PC-3 (cell line): Measurements from ENCODE around the gene ACTR3C. TPM values are rescaled to one million over a fixed set of nuclear protein-coding genes. Genes with fewer than 3 reads are reported as not detected.

Experiments
- ATAC-seq: fragments of 200-7000 bp; cut with Tn5 transposase; 2 replicates; pipeline ENCODE4 v1.9.1; 2020; ENCODE audit warnings: mild to moderate bottlenecking, moderate library complexity
- BruUV-seq: library from RNA; stranded (reverse); fragments of 400-500 nt; replicated peaks from 2 replicates; lab custom pipeline; 2021; lab: Mats Ljungman, UMichigan
- CTCF ChIA-PET: fragments of 300-600 bp; sonication (Branson Sonifier 250); formaldehyde crosslinking; loops from one replicate; lab custom pipeline; 2022; ENCODE audit warnings: antibody characterized with exemption; lab: Charles Lee
- POLR2A ChIA-PET: fragments of 300-600 bp; sonication (Branson Sonifier 250); formaldehyde crosslinking; loops from one replicate; lab custom pipeline; 2022; ENCODE audit warnings: antibody characterized with exemption; ENCODE audit not compliant: unreplicated experiment; lab: Charles Lee
- DNase-seq: peaks from one replicate; pipeline ENCODE4 v3.0.0-alpha.2; 2015
- H2AFZ ChIP-seq: fragments of 300-600 bp; sonication (generic); 2 replicates; pipeline ENCODE4 v1.6.0; 2016; ENCODE audit warnings: antibody characterized with exemption, low read length
- H3F3A ChIP-seq: fragments of 300-600 bp; sonication (generic); one replicate; pipeline ENCODE4 v1.6.0; 2017; ENCODE audit warnings: antibody characterized with exemption, low read length, control low read depth, mild to moderate bottlenecking; ENCODE audit not compliant: unreplicated experiment
- H3K27ac ChIP-seq: fragments of 300-600 bp; sonication (generic); 2 replicates; pipeline ENCODE4 v1.5.1; 2016; ENCODE audit warnings: mild to moderate bottlenecking, low read length
- H3K27me3 ChIP-seq: fragments of 300-600 bp; sonication (generic); 2 replicates; pipeline ENCODE4 v1.6.1; 2016; ENCODE audit warnings: low read length, mixed read lengths
- H3K36me3 ChIP-seq: fragments of 300-600 bp; sonication (generic); 2 replicates; pipeline ENCODE4 v1.6.1; 2016; ENCODE audit warnings: low read depth, mixed run types, low read length, mixed read lengths
- H3K4me1 ChIP-seq: fragments of 300-600 bp; sonication (generic); 2 replicates; pipeline ENCODE4 v1.5.1; 2016; ENCODE audit warnings: low read length; ENCODE audit not compliant: insufficient read depth
- H3K4me2 ChIP-seq: fragments of 300-600 bp; sonication (generic); 2 replicates; pipeline ENCODE4 v1.6.0; 2016; ENCODE audit warnings: low read length
- H3K4me3 ChIP-seq: fragments of 300-600 bp; sonication (generic); 2 replicates; pipeline ENCODE4 v1.5.1; 2016; ENCODE audit warnings: mild to moderate bottlenecking, low read length, mixed read lengths
- H3K79me2 ChIP-seq: fragments of 300-600 bp; sonication (generic); 2 replicates; pipeline ENCODE4 v1.6.1; 2017; ENCODE audit warnings: low read length, mixed read lengths
- H3K9ac ChIP-seq: fragments of 300-600 bp; sonication (generic); 2 replicates; pipeline ENCODE4 v1.6.0; 2016; ENCODE audit warnings: mild to moderate bottlenecking, low read length
- H3K9me2 ChIP-seq: fragments of 300-600 bp; sonication (generic); replicated peaks from 2 replicates; pipeline ENCODE4 v1.6.1; 2016; ENCODE audit warnings: mixed run types, low read length, mixed read lengths
- H3K9me3 ChIP-seq: fragments of 300-600 bp; sonication (generic); 2 replicates; pipeline ENCODE4 v1.6.1; 2016; ENCODE audit warnings: low read length, mixed read lengths
- H4K20me1 ChIP-seq: fragments of 300-600 bp; sonication (generic); 2 replicates; pipeline ENCODE4 v1.6.1; 2016; ENCODE audit warnings: low read length, mixed read lengths
- CTCF ChIP-seq: fragments of 300-600 bp; sonication (generic); conservative IDR thresholded peaks from 2 replicates; pipeline ENCODE4 v1.5.1; 2017; ENCODE audit warnings: antibody characterized with exemption, low read depth, mild to moderate bottlenecking, low read length
- EZH2 ChIP-seq: fragments of 300-600 bp; sonication (generic); IDR thresholded peaks from one replicate; pipeline ENCODE4 v1.6.1; 2017; ENCODE audit warnings: antibody characterized with exemption, mild to moderate bottlenecking, low read length; ENCODE audit not compliant: unreplicated experiment
- EZH2phosphoT487 ChIP-seq: fragments of 300-600 bp; sonication (generic); IDR thresholded peaks from 2 replicates; pipeline ENCODE4 v1.6.1; 2018; ENCODE audit warnings: mild to moderate bottlenecking, antibody characterized with exemption, low read length, borderline replicate concordance
- intact Hi-C: fragments of 100-400 bp; cut with micrococcal nuclease; formaldehyde crosslinking; loops from 2 replicates; pipeline ENCODE4 v1.9.0; 2023
- total RNA-seq: library from RNA; depleted of rRNA; stranded (reverse); fragments of >200 nt; gene quantifications from 2 replicates; pipeline ENCODE4 v1.2.3, GENCODE V29; 2014

Gene ACTR3C
- total RNA-seq, 1 experiment from 2014 or later, result 10.8 TPM

- no peak overlapping the region for H2AFZ ChIP-seq
- POLR2A ChIA-PET, result no interaction called here
- H3K36me3 ChIP-seq, result no peaks in the 10 kb centered on the region
- no peaks in the 10 kb centered on the region for H3F3A ChIP-seq
- H3K9me3 ChIP-seq, result no peaks in the 10 kb centered on the region
- DNase-seq, result no peak
- CTCF ChIA-PET, result no interaction called here
- TF ChIP-seq EZH2 (no peak), CTCF (no peak), EZH2phosphoT487 (no peak)
- no peak overlapping the region for H3K4me2 ChIP-seq
- intact Hi-C loops, result no loop called here
- H3K27ac ChIP-seq, result no peak overlapping the region
- H3K4me1 ChIP-seq, result no peaks in the 10 kb centered on the region
- H4K20me1 ChIP-seq, result no peaks in the 10 kb centered on the region
- no peaks in the 10 kb centered on the region for H3K9me2 ChIP-seq
- BruUV-seq, result no TSS peak
- no peak overlapping the region for H3K9ac ChIP-seq
- no peak overlapping the region for H3K4me3 ChIP-seq
- no peaks in the 10 kb centered on the region for H3K27me3 ChIP-seq
- H3K79me2 ChIP-seq, result no peaks in the 10 kb centered on the region
- no peak for ATAC-seq
Observed at GRCh38 chr7:150311711-150312110, 11.6 kb downstream of the ACTR3C start.

DNA sequence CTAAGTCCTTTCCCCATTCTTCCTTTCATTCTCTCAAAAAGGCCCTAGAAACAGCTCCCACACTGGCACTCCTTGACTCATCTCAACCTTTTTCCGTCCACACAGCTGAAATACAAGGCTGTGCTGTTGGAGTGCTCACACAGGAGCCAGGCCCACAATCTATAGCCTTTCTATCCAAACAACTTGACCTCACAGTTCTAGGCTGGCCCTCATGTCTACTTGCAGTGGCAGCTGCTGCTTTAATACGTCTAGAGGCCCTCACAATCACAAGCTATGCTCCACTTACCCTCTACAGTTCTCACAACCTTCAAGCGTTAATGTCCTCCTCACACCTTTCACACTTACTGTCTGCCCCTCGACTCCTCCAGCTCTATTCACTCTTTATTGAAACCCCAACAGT, 12.2 kb downstream of the ACTR3C start:
- no peak for ATAC-seq
- CTCF ChIA-PET, result no interaction called here
- Histone ChIP-seq H3K4me3 (no peak overlapping the region), H4K20me1 (no peaks in the 10 kb centered on the region), H3K27ac (no peak overlapping the region), H3K79me2 (no peaks in the 10 kb centered on the region), H3K9me2 (no peaks in the 10 kb centered on the region), H3K9ac (no peak overlapping the region), H3K9me3 (no peaks in the 10 kb centered on the region), H3K4me1 (no peaks in the 10 kb centered on the region), H3K36me3 (no peaks in the 10 kb centered on the region), H2AFZ (no peak overlapping the region), H3F3A (no peaks in the 10 kb centered on the region), H3K27me3 (no peaks in the 10 kb centered on the region), H3K4me2 (no peak overlapping the region)
- TF ChIP-seq EZH2 (no peak), EZH2phosphoT487 (no peak), CTCF (no peak)
- DNase-seq, result no peak
- intact Hi-C loops, result no loop called here
- POLR2A ChIA-PET, result no interaction called here
- BruUV-seq, result no TSS peak

- H3K9ac ChIP-seq, result no peak overlapping the region
- intact Hi-C loops, result no loop called here
- CTCF ChIA-PET, result no interaction called here
- H3K9me3 ChIP-seq, result no peaks in the 10 kb centered on the region
- TF ChIP-seq EZH2phosphoT487 (no peak), CTCF (no peak), EZH2 (no peak)
- no peaks in the 10 kb centered on the region for H3F3A ChIP-seq
- no peaks in the 10 kb centered on the region for H3K4me1 ChIP-seq
- H3K79me2 ChIP-seq, result no peaks in the 10 kb centered on the region
- H3K4me2 ChIP-seq, result no peak overlapping the region
- H3K4me3 ChIP-seq, result no peak overlapping the region
- DNase-seq (no peak), ATAC-seq (no peak)
- H3K9me2 ChIP-seq, result no peaks in the 10 kb centered on the region
- H3K27ac ChIP-seq, result no peak overlapping the region
- no peaks in the 10 kb centered on the region for H4K20me1 ChIP-seq
- POLR2A ChIA-PET, result no interaction called here
- no peak overlapping the region for H2AFZ ChIP-seq
- no peaks in the 10 kb centered on the region for H3K36me3 ChIP-seq
- no TSS peak for BruUV-seq
- H3K27me3 ChIP-seq, result no peaks in the 10 kb centered on the region
Observed at GRCh38 chr7:150308575-150308974, 14.8 kb downstream of the ACTR3C start.
